ENCODE data around the gene FARS2.

FARS2 gene

DNA sequence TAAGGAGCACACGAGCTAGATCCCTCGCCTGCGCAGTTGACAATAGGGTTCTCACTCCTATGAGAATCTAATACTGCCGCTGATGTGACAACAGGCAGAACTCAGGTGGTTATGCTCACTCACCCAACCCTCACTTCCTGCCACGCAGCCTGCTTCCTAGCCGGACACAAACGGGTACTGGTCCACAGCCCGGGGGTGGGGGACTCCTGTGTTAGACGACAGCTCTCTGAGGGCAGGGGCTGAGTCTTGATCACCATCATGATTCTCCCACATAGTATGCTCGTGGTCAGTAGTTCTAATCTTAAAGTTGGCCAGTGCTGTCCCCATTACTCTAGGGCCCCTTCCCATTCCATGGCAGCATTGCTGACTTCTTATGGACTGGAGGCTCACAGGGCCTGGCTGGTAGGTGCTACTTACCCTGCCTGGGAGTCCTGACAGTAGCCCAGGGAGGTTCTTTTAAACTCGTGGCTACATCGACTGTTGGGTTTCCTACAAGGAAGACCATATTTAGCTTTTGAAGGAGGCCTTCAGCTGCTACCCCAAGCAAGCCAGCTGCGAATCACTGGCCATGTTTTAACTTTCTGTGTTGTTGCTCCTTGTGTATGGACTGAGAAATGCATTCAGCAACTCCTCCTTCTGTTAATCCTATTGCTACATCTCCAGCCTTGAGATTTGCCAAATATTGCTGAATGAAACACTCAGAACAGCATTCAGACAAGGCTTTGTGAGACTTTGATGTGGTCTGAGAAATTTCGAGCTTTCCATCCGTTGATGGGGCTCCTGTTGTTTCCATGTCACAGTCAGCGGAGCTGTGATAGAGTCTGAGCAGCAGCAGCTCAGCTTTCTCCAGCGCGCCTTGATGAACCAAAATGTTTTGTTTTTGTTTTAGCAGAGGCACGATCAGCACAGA lies 445.1 kb downstream of the FARS2 start:
- no peaks in the 10 kb centered on the region for H3K36me3 ChIP-seq (replicated peaks; ENCODE audit: low read depth, low read length)
- H4K20me1 ChIP-seq (ENCODE audit: insufficient read depth, low read length), result no peaks in the 10 kb centered on the region
- H3K9me3 ChIP-seq (ENCODE audit: insufficient read depth, low read length), result no peaks in the 10 kb centered on the region
- H3K4me3 ChIP-seq (ENCODE audit: low read length), result no peak overlapping the region
- H3K4me1 ChIP-seq (ENCODE audit: low read length), result no peaks in the 10 kb centered on the region
- H3K27ac ChIP-seq (ENCODE audit: low read length), result no peak overlapping the region
- H2AFZ ChIP-seq (ENCODE audit: low read depth, low read length), result no peak overlapping the region
- H3K79me2 ChIP-seq (ENCODE audit: low read length), result no peaks in the 10 kb centered on the region
- TF ChIP-seq EZH2phosphoT487 (IDR thresholded peaks at IDR 0.05; ENCODE audit: low read depth), result no peak
- TF ChIP-seq, protein P1, sequence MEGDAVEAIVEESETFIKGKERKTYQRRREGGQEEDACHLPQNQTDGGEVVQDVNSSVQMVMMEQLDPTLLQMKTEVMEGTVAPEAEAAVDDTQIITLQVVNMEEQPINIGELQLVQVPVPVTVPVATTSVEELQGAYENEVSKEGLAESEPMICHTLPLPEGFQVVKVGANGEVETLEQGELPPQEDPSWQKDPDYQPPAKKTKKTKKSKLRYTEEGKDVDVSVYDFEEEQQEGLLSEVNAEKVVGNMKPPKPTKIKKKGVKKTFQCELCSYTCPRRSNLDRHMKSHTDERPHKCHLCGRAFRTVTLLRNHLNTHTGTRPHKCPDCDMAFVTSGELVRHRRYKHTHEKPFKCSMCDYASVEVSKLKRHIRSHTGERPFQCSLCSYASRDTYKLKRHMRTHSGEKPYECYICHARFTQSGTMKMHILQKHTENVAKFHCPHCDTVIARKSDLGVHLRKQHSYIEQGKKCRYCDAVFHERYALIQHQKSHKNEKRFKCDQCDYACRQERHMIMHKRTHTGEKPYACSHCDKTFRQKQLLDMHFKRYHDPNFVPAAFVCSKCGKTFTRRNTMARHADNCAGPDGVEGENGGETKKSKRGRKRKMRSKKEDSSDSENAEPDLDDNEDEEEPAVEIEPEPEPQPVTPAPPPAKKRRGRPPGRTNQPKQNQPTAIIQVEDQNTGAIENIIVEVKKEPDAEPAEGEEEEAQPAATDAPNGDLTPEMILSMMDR (IDR thresholded peaks at IDR 0.05; ENCODE audit: low read depth, low read length), result no peak
- H3K9ac ChIP-seq (ENCODE audit: low read length), result no peak overlapping the region
- no peaks in the 10 kb centered on the region for H3K27me3 ChIP-seq (ENCODE audit: low read depth, low read length)
- no peak overlapping the region for H3K4me2 ChIP-seq (ENCODE audit: low read length)

DNA sequence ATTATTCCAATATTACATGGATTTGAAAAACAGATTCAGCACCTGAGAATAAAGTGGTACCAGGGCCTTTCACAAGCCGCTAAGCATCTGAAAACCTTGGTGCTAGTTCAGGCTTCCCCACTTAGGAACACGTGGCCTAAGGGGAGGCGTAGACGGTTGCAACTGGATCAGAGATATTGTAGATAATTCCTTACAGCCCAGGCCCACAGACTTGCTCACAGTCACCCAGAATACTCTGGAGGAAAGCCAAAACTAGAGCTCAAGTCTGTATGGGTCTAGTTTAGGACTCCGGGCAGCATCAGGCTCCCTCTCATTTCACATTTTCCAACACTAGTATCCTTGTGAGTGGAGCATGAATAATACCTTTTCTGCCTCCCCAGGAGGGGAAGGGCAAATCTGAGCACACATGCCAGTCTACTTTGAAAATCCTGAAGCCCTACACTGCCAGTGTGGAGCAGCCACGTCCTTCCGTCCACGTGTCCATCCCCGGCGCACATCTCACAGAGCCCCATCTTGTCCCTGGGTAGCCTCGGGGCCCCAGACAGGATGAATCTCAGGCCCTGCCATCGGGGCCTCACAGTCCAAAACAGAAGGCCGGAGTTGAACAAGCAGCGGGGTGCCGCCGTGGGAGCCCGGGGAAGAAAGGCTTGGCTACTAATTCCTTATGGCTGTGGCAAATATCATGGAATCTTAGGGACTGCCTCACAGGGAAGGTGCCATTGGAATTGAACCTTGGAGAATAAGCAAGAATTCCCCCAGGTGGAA lies 446.1 kb downstream of the FARS2 start:
- Histone ChIP-seq H3K9me3 (ENCODE audit: insufficient read depth, low read length) (no peaks in the 10 kb centered on the region), H2AFZ (ENCODE audit: low read depth, low read length) (no peak overlapping the region), H4K20me1 (ENCODE audit: insufficient read depth, low read length) (no peaks in the 10 kb centered on the region), H3K4me3 (ENCODE audit: low read length) (no peak overlapping the region), H3K27ac (ENCODE audit: low read length) (no peak overlapping the region), H3K4me1 (ENCODE audit: low read length) (no peaks in the 10 kb centered on the region), H3K79me2 (ENCODE audit: low read length) (no peaks in the 10 kb centered on the region), H3K9ac (ENCODE audit: low read length) (no peak overlapping the region), H3K27me3 (ENCODE audit: low read depth, low read length) (no peaks in the 10 kb centered on the region), H3K4me2 (ENCODE audit: low read length) (no peak overlapping the region), H3K36me3 (replicated peaks; ENCODE audit: low read depth, low read length) (no peaks in the 10 kb centered on the region)
- TF ChIP-seq, protein P1 (IDR thresholded peaks at IDR 0.05; ENCODE audit: low read depth, low read length), result no peak
- TF ChIP-seq EZH2phosphoT487 (IDR thresholded peaks at IDR 0.05; ENCODE audit: low read depth), result no peak

DNA sequence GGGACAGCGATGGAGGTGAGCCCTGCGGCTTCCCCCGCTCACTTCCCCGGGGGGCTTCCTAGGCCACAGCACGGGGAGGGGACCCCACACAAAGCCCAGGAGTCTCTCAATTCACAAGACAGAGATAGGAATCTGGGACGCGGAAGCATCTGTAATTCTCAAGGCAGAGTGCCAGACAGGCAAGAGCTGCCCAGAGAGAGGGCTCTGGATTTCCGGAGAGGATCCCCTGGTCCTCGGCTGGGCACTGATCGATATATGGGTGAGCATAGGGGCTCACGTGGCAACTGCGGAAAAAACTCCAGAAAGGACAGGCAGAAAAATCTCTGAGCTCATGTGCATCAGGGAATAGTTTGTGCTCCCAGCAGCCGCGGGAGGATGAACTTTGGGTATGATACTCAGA lies 449.2 kb downstream of the FARS2 start:
- Histone ChIP-seq H4K20me1 (ENCODE audit: insufficient read depth, low read length) (no peaks in the 10 kb centered on the region), H3K9ac (ENCODE audit: low read length) (no peak overlapping the region), H3K27ac (ENCODE audit: low read length) (no peak overlapping the region), H3K4me3 (ENCODE audit: low read length) (no peak overlapping the region), H3K36me3 (replicated peaks; ENCODE audit: low read depth, low read length) (no peaks in the 10 kb centered on the region), H3K27me3 (ENCODE audit: low read depth, low read length) (no peaks in the 10 kb centered on the region), H3K79me2 (ENCODE audit: low read length) (no peaks in the 10 kb centered on the region), H3K4me2 (ENCODE audit: low read length) (no peak overlapping the region), H3K9me3 (ENCODE audit: insufficient read depth, low read length) (no peaks in the 10 kb centered on the region), H2AFZ (ENCODE audit: low read depth, low read length) (no peak overlapping the region), H3K4me1 (ENCODE audit: low read length) (no peaks in the 10 kb centered on the region)
- TF ChIP-seq, protein P1 (IDR thresholded peaks at IDR 0.05; ENCODE audit: low read depth, low read length), result no peak
- TF ChIP-seq EZH2phosphoT487 (IDR thresholded peaks at IDR 0.05; ENCODE audit: low read depth), result no peak

DNA sequence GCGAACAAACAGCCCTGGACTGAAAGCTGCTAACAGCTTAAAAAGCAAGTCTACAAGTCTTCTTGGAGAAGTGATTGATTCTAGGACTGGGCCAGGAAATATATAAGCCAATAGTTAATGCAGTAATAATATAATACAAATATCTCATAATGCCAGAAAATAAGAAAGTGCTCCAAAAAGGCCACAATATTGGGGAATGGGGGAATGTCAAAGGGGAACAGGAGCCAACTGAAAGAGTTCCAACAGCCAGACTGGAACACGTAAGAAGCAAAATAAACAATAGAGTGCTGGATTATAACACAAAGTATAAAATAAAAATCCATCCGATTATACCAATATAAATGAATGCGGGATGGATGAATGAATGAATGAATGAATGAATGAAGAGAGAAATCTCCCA lies 449.6 kb downstream of the FARS2 start:
- H4K20me1 ChIP-seq (ENCODE audit: insufficient read depth, low read length), result no peaks in the 10 kb centered on the region
- no peaks in the 10 kb centered on the region for H3K9me3 ChIP-seq (ENCODE audit: insufficient read depth, low read length)
- H3K4me3 ChIP-seq (ENCODE audit: low read length), result no peak overlapping the region
- no peak overlapping the region for H2AFZ ChIP-seq (ENCODE audit: low read depth, low read length)
- H3K79me2 ChIP-seq (ENCODE audit: low read length), result no peaks in the 10 kb centered on the region
- H3K27me3 ChIP-seq (ENCODE audit: low read depth, low read length), result no peaks in the 10 kb centered on the region
- no peak overlapping the region for H3K27ac ChIP-seq (ENCODE audit: low read length)
- no peak overlapping the region for H3K9ac ChIP-seq (ENCODE audit: low read length)
- TF ChIP-seq, protein P1 (IDR thresholded peaks at IDR 0.05; ENCODE audit: low read depth, low read length), result no peak
- no peaks in the 10 kb centered on the region for H3K36me3 ChIP-seq (replicated peaks; ENCODE audit: low read depth, low read length)
- no peak overlapping the region for H3K4me2 ChIP-seq (ENCODE audit: low read length)
- no peaks in the 10 kb centered on the region for H3K4me1 ChIP-seq (ENCODE audit: low read length)

Measured in OCI-LY3 (cell line).